Activated naive CD8-positive, alpha-beta T cell treated with anti-CD3 and anti-CD28 coated beads, Interleukin-2, amount 10 ng/mL, durations not matched to agents 7 days and 5 days (primary cell): Measurements from ENCODE around the gene RHBDL1. TPM values are rescaled to one million over a fixed set of nuclear protein-coding genes. Genes with fewer than 3 reads are reported as not detected.
A peak's percentile ranks its signal among the peaks of the same experiment; 100 is the strongest.
"Not testable (repeated sequence)": the region's sequence is repeated elsewhere in the genome, so short reads cannot be mapped to it uniquely, and the experiment has no call there.

Source experiments
- ATAC-seq: fragments of 150-1000 bp; cut with Tn5 transposase; one replicate; pipeline ENCODE4 v1.10.0; 2021; ENCODE audit warnings: low read depth, moderate library complexity
- POLR2A ChIA-PET: fragments of 350-600 bp; sonication (Branson Sonifier 250); formaldehyde crosslinking; loops from one replicate; lab custom pipeline; 2021; ENCODE audit warnings: antibody characterized with exemption; lab: Charles Lee
- DNase-seq: peaks from one replicate; pipeline ENCODE4 v3.0.0; 2021
- H3K27ac Mint-ChIP-seq: one replicate; pipeline ENCODE4 v1.8.0; 2022; ENCODE audit warnings: mild to moderate bottlenecking, mixed read lengths
- H3K27me3 Mint-ChIP-seq: one replicate; pipeline ENCODE4 v1.8.0; 2022; ENCODE audit warnings: mild to moderate bottlenecking, moderate library complexity, mixed read lengths
- H3K36me3 Mint-ChIP-seq: one replicate; pipeline ENCODE4 v1.8.0; 2021; ENCODE audit warnings: mild to moderate bottlenecking, mixed read lengths
- H3K4me1 Mint-ChIP-seq: one replicate; pipeline ENCODE4 v1.8.0; 2021; ENCODE audit warnings: mixed read lengths
- H3K4me3 Mint-ChIP-seq: one replicate; pipeline ENCODE4 v1.8.0; 2022; ENCODE audit warnings: mild to moderate bottlenecking, moderate library complexity, mixed read lengths
- H3K9me3 Mint-ChIP-seq: one replicate; pipeline ENCODE4 v1.8.0; 2021; ENCODE audit warnings: mixed read lengths
- total RNA-seq, 2 experiments: library from RNA; stranded (reverse); gene quantifications; one replicate each; pipeline ENCODE4 v1.2.3, GENCODE V29; 2021

The RHBDL1 gene
- total RNA-seq, 2 experiments from 2014 or later, result 1.1 to 1.7 TPM

GRCh38 chr16:705431-706188, 30.1 kb downstream of the RHBDL1 start, which contains the start of gene FBXL16:
FBXL16 (minus strand) TSS chr16:705801; CDS start chr16:697405, 8,396 bp downstream.
- no peaks in the 10 kb centered on the region for H3K4me1 Mint-ChIP-seq
- no peaks in the 10 kb centered on the region for H3K36me3 Mint-ChIP-seq
- H3K27ac Mint-ChIP-seq, result no peak within 1 kb of the TSS
- POLR2A ChIA-PET, result interaction anchor here (1.3 kb wide), 1 partner anchor 10 kb away, joined by 3 read pairs; no protein-coding TSS in a partner anchor
- ATAC-seq (no peak), DNase-seq (no peak)
- peaks cover 45% of the 10 kb centered on the region for H3K27me3 Mint-ChIP-seq
- H3K4me3 Mint-ChIP-seq, result no peak within 1 kb of the TSS
- no peaks in the 10 kb centered on the region for H3K9me3 Mint-ChIP-seq

- Mint-ChIP-seq H3K4me3 (no peak overlapping the region), H3K27me3 (peaks cover 48% of the 10 kb centered on the region), H3K9me3 (no peaks in the 10 kb centered on the region), H3K36me3 (no peaks in the 10 kb centered on the region), H3K4me1 (no peaks in the 10 kb centered on the region), H3K27ac (no peak overlapping the region)
- no peak for DNase-seq
- POLR2A ChIA-PET, result interaction anchor here (0.9 to 1.3 kb wide), 2 partner anchors 10 to 11 kb away, joined by 3 read pairs; no protein-coding TSS in a partner anchor
- ATAC-seq, result no peak
Measured at GRCh38 chr16:706189-707061, 31.0 kb downstream of the RHBDL1 start.

- Mint-ChIP-seq H3K4me1 (no peaks in the 10 kb centered on the region), H3K4me3 (no peak overlapping the region), H3K27me3 (peaks cover 42% of the 10 kb centered on the region), H3K9me3 (no peaks in the 10 kb centered on the region), H3K36me3 (no peaks in the 10 kb centered on the region), H3K27ac (no peak overlapping the region)
- POLR2A ChIA-PET, result interaction anchor here (0.9 kb wide), 1 partner anchor 9 kb away, joined by 3 read pairs; no protein-coding TSS in a partner anchor
- DNase-seq, result no peak
- no peak for ATAC-seq
Measured at GRCh38 chr16:707062-707538, 31.6 kb downstream of the RHBDL1 start.

- POLR2A ChIA-PET, result interaction anchor here (1.0 kb wide), 1 partner anchor 80 kb away, joined by 4 read pairs; the partner anchor contains the start of genes CHTF18 and RPUSD1
Measured at GRCh38 chr16:708019-708418, 32.5 kb downstream of the RHBDL1 start.

GRCh38 chr16:708959-709358, 33.5 kb downstream of the RHBDL1 start:
- ATAC-seq, result no peak
- no peak overlapping the region for H3K4me3 Mint-ChIP-seq
- POLR2A ChIA-PET, result interaction anchor here (1.0 kb wide), 1 partner anchor 79 kb away, joined by 4 read pairs; the partner anchor contains the start of genes CHTF18 and RPUSD1
- no peaks in the 10 kb centered on the region for H3K36me3 Mint-ChIP-seq
- no peaks in the 10 kb centered on the region for H3K4me1 Mint-ChIP-seq
- peaks cover 40% of the 10 kb centered on the region for H3K27me3 Mint-ChIP-seq
- DNase-seq, result no peak
- no peaks in the 10 kb centered on the region for H3K9me3 Mint-ChIP-seq
- H3K27ac Mint-ChIP-seq, result no peak overlapping the region

More at GRCh38 chr16:708019-708418, 32.5 kb downstream of the RHBDL1 start:
- H3K36me3 Mint-ChIP-seq, result no peaks in the 10 kb centered on the region
- no peak overlapping the region for H3K27ac Mint-ChIP-seq
- no peak for ATAC-seq
- H3K27me3 Mint-ChIP-seq, result peaks cover 40% of the 10 kb centered on the region
- H3K4me3 Mint-ChIP-seq, result no peak overlapping the region
- no peaks in the 10 kb centered on the region for H3K4me1 Mint-ChIP-seq
- no peaks in the 10 kb centered on the region for H3K9me3 Mint-ChIP-seq
- DNase-seq, result no peak

GRCh38 chr16:709566-710499, 34.4 kb downstream of the RHBDL1 start:
- POLR2A ChIA-PET, result interaction anchor here (0.5 kb wide), 1 partner anchor 347 kb away, joined by 3 read pairs; no protein-coding TSS in a partner anchor
- H3K36me3 Mint-ChIP-seq, result no peaks in the 10 kb centered on the region
- peaks cover 3% of the 10 kb centered on the region for H3K4me1 Mint-ChIP-seq
- no peak for ATAC-seq
- H3K27me3 Mint-ChIP-seq, result peaks cover 37% of the 10 kb centered on the region
- no peak for DNase-seq
- H3K9me3 Mint-ChIP-seq, result no peaks in the 10 kb centered on the region
- no peak overlapping the region for H3K27ac Mint-ChIP-seq
- H3K4me3 Mint-ChIP-seq, result no peak overlapping the region

GRCh38 chr16:710500-711075, 35.1 kb downstream of the RHBDL1 start:
- ATAC-seq, result no peak
- POLR2A ChIA-PET, result interaction anchor here (0.5 kb wide), 1 partner anchor 347 kb away, joined by 3 read pairs; no protein-coding TSS in a partner anchor
- no peaks in the 10 kb centered on the region for H3K9me3 Mint-ChIP-seq
- peaks cover 37% of the 10 kb centered on the region for H3K27me3 Mint-ChIP-seq
- peaks cover 3% of the 10 kb centered on the region for H3K4me1 Mint-ChIP-seq
- H3K36me3 Mint-ChIP-seq, result no peaks in the 10 kb centered on the region
- DNase-seq, result no peak
- H3K4me3 Mint-ChIP-seq, result no peak overlapping the region
- no peak overlapping the region for H3K27ac Mint-ChIP-seq

GRCh38 chr16:711084-711483, 35.6 kb downstream of the RHBDL1 start:
- H3K4me1 Mint-ChIP-seq, result peaks cover 3% of the 10 kb centered on the region
- POLR2A ChIA-PET, result no interaction called here
- H3K9me3 Mint-ChIP-seq, result no peaks in the 10 kb centered on the region
- no peak overlapping the region for H3K27ac Mint-ChIP-seq
- DNase-seq, result no peak
- no peak for ATAC-seq
- H3K36me3 Mint-ChIP-seq, result no peaks in the 10 kb centered on the region
- peaks cover 41% of the 10 kb centered on the region for H3K27me3 Mint-ChIP-seq
- H3K4me3 Mint-ChIP-seq, result no peak overlapping the region

- ATAC-seq (peak; percentile 66), DNase-seq (peak; percentile 89)
- H3K27ac Mint-ChIP-seq, result no peak overlapping the region
- no peaks in the 10 kb centered on the region for H3K36me3 Mint-ChIP-seq
- H3K4me1 Mint-ChIP-seq, result peaks cover 4% of the 10 kb centered on the region
- H3K9me3 Mint-ChIP-seq, result no peaks in the 10 kb centered on the region
- peaks cover 39% of the 10 kb centered on the region for H3K27me3 Mint-ChIP-seq
- no peak overlapping the region for H3K4me3 Mint-ChIP-seq
- POLR2A ChIA-PET, result interaction anchor here (1.0 to 1.2 kb wide), 2 partner anchors 29 to 74 kb away, joined by 4 to 5 read pairs; partner anchors contain the start of gene CIAO3
Measured at GRCh38 chr16:711548-712320, 36.3 kb downstream of the RHBDL1 start.

GRCh38 chr16:712740-713250, 37.3 kb downstream of the RHBDL1 start:
- POLR2A ChIA-PET, result interaction anchor here (0.7 to 1.2 kb wide), 4 partner anchors 15 to 73 kb away, joined by 3 to 7 read pairs (median 4); no protein-coding TSS in a partner anchor
- DNase-seq, H3K9me3 Mint-ChIP-seq, ATAC-seq, H3K4me1 Mint-ChIP-seq, H3K27ac Mint-ChIP-seq, H3K4me3 Mint-ChIP-seq, H3K36me3 Mint-ChIP-seq: not testable (repeated sequence)
- peaks cover 31% of the 10 kb centered on the region for H3K27me3 Mint-ChIP-seq

- ATAC-seq (no peak), DNase-seq (no peak)
- Mint-ChIP-seq H3K36me3 (no peaks in the 10 kb centered on the region), H3K4me3 (no peak overlapping the region), H3K4me1 (peaks cover 4% of the 10 kb centered on the region), H3K27ac (no peak overlapping the region), H3K27me3 (peaks cover 20% of the 10 kb centered on the region), H3K9me3 (no peaks in the 10 kb centered on the region)
- POLR2A ChIA-PET, result interaction anchor here (0.6 to 2.1 kb wide), 2 partner anchors 39 to 74 kb away, joined by 3 to 6 read pairs; partner anchors contain the start of genes CHTF18 and RPUSD1
Measured at GRCh38 chr16:714079-714478, 38.6 kb downstream of the RHBDL1 start.
